Measurements from ENCODE around the gene TET1. TPM values are rescaled to one million over a fixed set of nuclear protein-coding genes. Genes with fewer than 3 reads are reported as not detected.

The TET1 gene
- total RNA-seq, 1 donor from 2014 or later: 67.3 TPM

DNA sequence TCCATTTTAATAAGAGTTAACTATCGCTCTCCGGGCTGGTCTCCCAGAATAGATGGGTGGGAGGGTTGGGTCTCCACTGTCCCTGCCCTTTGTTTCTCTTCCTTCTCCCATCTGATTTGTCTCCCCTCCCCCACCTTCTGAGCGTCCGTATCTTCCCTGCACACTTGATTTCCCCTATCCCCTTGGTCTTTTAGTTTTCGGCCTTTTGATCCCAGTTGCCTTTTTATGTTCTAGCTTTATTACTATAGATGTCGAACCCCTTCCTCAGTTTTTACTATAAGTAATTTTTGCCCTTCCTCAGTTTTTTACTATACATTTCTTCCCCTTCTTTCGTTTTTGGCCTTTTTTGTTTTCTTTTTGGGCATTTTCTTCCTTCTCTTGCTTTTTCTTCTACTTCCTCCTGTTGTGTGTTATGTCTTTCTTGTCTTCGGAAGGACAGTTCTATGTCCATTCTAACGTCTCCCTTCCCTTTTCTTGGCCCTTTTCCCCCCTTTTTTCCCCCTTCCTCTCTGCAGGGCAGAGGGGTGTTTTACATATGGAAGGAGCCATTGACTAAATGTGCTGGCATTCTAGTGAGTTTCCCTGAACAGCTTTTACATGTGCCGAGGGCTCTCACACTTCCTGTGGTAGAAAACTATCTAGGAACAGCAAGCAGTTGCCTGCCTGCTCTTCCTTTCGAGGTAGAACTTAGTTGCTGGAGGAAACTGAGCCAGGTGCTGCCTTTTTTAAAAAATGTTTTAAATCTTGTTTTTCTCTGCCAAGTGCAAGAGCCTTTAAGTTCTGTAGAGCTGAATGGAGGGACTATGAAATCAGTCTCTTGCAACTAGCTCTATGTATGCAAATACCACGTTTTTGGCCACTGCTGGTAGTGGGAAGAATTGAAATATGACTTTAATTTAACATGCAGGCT, 2.8 kb downstream of the TET1 start:
- no peak overlapping the region for H2AFZ ChIP-seq (replicated peaks)
- H3K4me3 Mint-ChIP-seq: peak overlapping the region; percentile 95
- peak overlapping the region; percentile 100 for H3K4me2 ChIP-seq
- H3K79me2 ChIP-seq (ENCODE audit: low read depth): peaks cover 78% of the 10 kb centered on the region
- peak overlapping the region; percentile 89 for H3K4me3 ChIP-seq
- H3K27ac Mint-ChIP-seq: peak overlapping the region; percentile 55
- peaks cover 51% of the 10 kb centered on the region for H3K4me1 Mint-ChIP-seq
- H3K36me3 Mint-ChIP-seq: peaks cover 11% of the 10 kb centered on the region
- peaks cover 28% of the 10 kb centered on the region for H3K4me1 ChIP-seq
- H3K27me3 ChIP-seq: no peaks in the 10 kb centered on the region
- peak overlapping the region; percentile 64 for H3K27ac ChIP-seq
- TF ChIP-seq EZH2phosphoT487 (IDR thresholded peaks at IDR 0.05): no peak
- TF ChIP-seq, protein P1, sequence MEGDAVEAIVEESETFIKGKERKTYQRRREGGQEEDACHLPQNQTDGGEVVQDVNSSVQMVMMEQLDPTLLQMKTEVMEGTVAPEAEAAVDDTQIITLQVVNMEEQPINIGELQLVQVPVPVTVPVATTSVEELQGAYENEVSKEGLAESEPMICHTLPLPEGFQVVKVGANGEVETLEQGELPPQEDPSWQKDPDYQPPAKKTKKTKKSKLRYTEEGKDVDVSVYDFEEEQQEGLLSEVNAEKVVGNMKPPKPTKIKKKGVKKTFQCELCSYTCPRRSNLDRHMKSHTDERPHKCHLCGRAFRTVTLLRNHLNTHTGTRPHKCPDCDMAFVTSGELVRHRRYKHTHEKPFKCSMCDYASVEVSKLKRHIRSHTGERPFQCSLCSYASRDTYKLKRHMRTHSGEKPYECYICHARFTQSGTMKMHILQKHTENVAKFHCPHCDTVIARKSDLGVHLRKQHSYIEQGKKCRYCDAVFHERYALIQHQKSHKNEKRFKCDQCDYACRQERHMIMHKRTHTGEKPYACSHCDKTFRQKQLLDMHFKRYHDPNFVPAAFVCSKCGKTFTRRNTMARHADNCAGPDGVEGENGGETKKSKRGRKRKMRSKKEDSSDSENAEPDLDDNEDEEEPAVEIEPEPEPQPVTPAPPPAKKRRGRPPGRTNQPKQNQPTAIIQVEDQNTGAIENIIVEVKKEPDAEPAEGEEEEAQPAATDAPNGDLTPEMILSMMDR (IDR thresholded peaks at IDR 0.05): no peak
- TF ChIP-seq EZH2 (IDR thresholded peaks at IDR 0.05): no peak
- H3K27me3 Mint-ChIP-seq (ENCODE audit: insufficient read depth, low read depth): peaks cover 4% of the 10 kb centered on the region
- peaks cover 53% of the 10 kb centered on the region for H4K20me1 ChIP-seq (ENCODE audit: low read depth)
- H3K9me3 ChIP-seq (ENCODE audit: low read depth): no peaks in the 10 kb centered on the region
- no peaks in the 10 kb centered on the region for H3K9me3 Mint-ChIP-seq
- peak overlapping the region; percentile 59 for H3K9ac ChIP-seq
- H3F3A ChIP-seq (ENCODE audit: low read depth): peaks cover 19% of the 10 kb centered on the region
- H3K36me3 ChIP-seq: no peaks in the 10 kb centered on the region
- peak; percentile 67 for DNase-seq (ENCODE audit: low spot score)

DNA sequence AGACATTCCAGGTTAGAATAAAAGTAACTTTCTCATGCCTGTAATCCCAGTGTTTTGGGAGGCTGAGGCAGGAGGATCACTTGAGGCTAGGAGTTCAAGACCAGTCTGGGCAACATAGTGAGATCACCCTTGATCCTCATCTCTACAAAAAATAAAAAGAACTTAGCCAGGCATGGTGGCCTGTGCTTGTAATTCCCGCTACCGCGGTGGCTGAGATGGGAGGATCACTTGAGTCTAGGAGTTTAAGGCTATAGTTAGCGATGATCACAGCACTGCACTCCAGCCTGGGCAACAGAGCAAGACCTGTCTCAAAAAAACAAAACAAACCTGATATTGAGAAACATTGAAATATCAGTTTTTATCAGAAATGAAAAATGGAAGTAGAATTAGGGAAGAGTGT, 4.6 kb downstream of the TET1 start:
- H3K4me1 Mint-ChIP-seq: peaks cover 45% of the 10 kb centered on the region
- Histone ChIP-seq H3K27ac (no peak overlapping the region), H3K9ac (no peak overlapping the region), H3K27me3 (no peaks in the 10 kb centered on the region), H2AFZ (replicated peaks) (no peak overlapping the region), H3K4me1 (peaks cover 26% of the 10 kb centered on the region), H3K36me3 (no peaks in the 10 kb centered on the region), H4K20me1 (ENCODE audit: low read depth) (peaks cover 69% of the 10 kb centered on the region), H3K4me2 (no peak overlapping the region), H3K79me2 (ENCODE audit: low read depth) (peaks cover 96% of the 10 kb centered on the region), H3F3A (ENCODE audit: low read depth) (peaks cover 19% of the 10 kb centered on the region), H3K9me3 (ENCODE audit: low read depth) (no peaks in the 10 kb centered on the region), H3K4me3 (no peak overlapping the region)
- no peak for DNase-seq (ENCODE audit: low spot score)
- TF ChIP-seq EZH2 (IDR thresholded peaks at IDR 0.05) (no peak), EZH2phosphoT487 (IDR thresholded peaks at IDR 0.05) (no peak)
- TF ChIP-seq, protein P1 (IDR thresholded peaks at IDR 0.05): no peak
- no peaks in the 10 kb centered on the region for H3K9me3 Mint-ChIP-seq
- H3K27ac Mint-ChIP-seq: no peak overlapping the region
- H3K27me3 Mint-ChIP-seq (ENCODE audit: insufficient read depth, low read depth): peaks cover 4% of the 10 kb centered on the region
- H3K36me3 Mint-ChIP-seq: peaks cover 15% of the 10 kb centered on the region
- peak overlapping the region; percentile 56 for H3K4me3 Mint-ChIP-seq

DNA sequence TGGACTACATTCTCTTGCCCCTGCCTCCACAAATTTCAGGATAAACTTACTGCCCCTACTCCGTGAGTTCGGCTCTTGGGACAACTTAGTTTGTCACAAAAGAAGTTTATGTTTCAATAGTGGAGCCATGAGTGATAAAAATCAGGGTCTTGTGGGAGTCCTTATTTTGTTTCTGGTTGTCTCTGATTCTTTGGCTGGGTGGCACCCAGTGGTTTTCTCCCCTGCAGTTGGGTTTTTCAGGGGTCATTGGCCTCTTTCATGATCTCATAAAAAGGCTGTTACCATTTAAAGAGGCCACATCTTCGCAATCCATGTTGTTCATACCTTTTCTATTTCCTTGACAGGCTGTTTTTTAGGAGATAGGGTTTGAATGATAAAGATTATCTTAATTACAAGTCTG, 5.5 kb downstream of the TET1 start:
- peaks cover 5% of the 10 kb centered on the region for H3K27me3 Mint-ChIP-seq (ENCODE audit: insufficient read depth, low read depth)
- peaks cover 42% of the 10 kb centered on the region for H3K4me1 Mint-ChIP-seq
- H3K4me2 ChIP-seq: peak overlapping the region; percentile 66
- no peak for DNase-seq (ENCODE audit: low spot score)
- no peak overlapping the region for H3K27ac Mint-ChIP-seq
- no peak overlapping the region for H3K4me3 ChIP-seq
- H3K36me3 Mint-ChIP-seq: peaks cover 15% of the 10 kb centered on the region
- H2AFZ ChIP-seq (replicated peaks): no peak overlapping the region
- peaks cover 19% of the 10 kb centered on the region for H3F3A ChIP-seq (ENCODE audit: low read depth)
- H3K79me2 ChIP-seq (ENCODE audit: low read depth): peaks cover 100% of the 10 kb centered on the region
- H3K9ac ChIP-seq: no peak overlapping the region
- H3K9me3 Mint-ChIP-seq: no peaks in the 10 kb centered on the region
- H3K27ac ChIP-seq: no peak overlapping the region
- peak overlapping the region; percentile 27 for H3K4me3 Mint-ChIP-seq
- peaks cover 23% of the 10 kb centered on the region for H3K4me1 ChIP-seq
- H4K20me1 ChIP-seq (ENCODE audit: low read depth): peaks cover 76% of the 10 kb centered on the region
- TF ChIP-seq EZH2 (IDR thresholded peaks at IDR 0.05) (no peak), EZH2phosphoT487 (IDR thresholded peaks at IDR 0.05) (no peak)
- H3K36me3 ChIP-seq: no peaks in the 10 kb centered on the region
- no peaks in the 10 kb centered on the region for H3K27me3 ChIP-seq
- H3K9me3 ChIP-seq (ENCODE audit: low read depth): no peaks in the 10 kb centered on the region

GRCh38 chr10:68566351-68566750, 6.2 kb downstream of the TET1 start:
- Histone ChIP-seq H4K20me1 (ENCODE audit: low read depth) (peaks cover 81% of the 10 kb centered on the region), H3K27ac (no peak overlapping the region), H3K4me2 (peak overlapping the region; percentile 66), H3K79me2 (ENCODE audit: low read depth) (peaks cover 100% of the 10 kb centered on the region), H3F3A (ENCODE audit: low read depth) (peaks cover 16% of the 10 kb centered on the region), H2AFZ (replicated peaks) (no peak overlapping the region), H3K27me3 (no peaks in the 10 kb centered on the region), H3K36me3 (no peaks in the 10 kb centered on the region), H3K9ac (no peak overlapping the region), H3K4me3 (no peak overlapping the region), H3K9me3 (ENCODE audit: low read depth) (no peaks in the 10 kb centered on the region), H3K4me1 (peaks cover 23% of the 10 kb centered on the region)
- Mint-ChIP-seq H3K4me1 (peaks cover 42% of the 10 kb centered on the region), H3K27me3 (ENCODE audit: insufficient read depth, low read depth) (peaks cover 6% of the 10 kb centered on the region), H3K36me3 (peaks cover 15% of the 10 kb centered on the region), H3K4me3 (no peak overlapping the region), H3K27ac (no peak overlapping the region), H3K9me3 (no peaks in the 10 kb centered on the region)
- TF ChIP-seq, protein P1 (IDR thresholded peaks at IDR 0.05): no peak
- no peak for TF ChIP-seq EZH2 (IDR thresholded peaks at IDR 0.05)
- TF ChIP-seq EZH2phosphoT487 (IDR thresholded peaks at IDR 0.05): no peak
- DNase-seq (ENCODE audit: low spot score): no peak
